Suprapubic skin (tissue), 4 donors: ENCODE data around the gene SERPINA9. TPM values are rescaled to one million over a fixed set of nuclear protein-coding genes. Genes with fewer than 3 reads are reported as not detected.

Experiments
- DNase-seq, 2 donors: peaks; one replicate each; pipeline ENCODE4 v3.0.0-alpha.2; 2019; ENCODE audit warnings: low spot score in 2 of 2
- H3K27ac ChIP-seq: fragments of 200-600 bp; sonication (generic); one replicate; pipeline ENCODE4 v1.5.1; 2019
- H3K27me3 ChIP-seq: fragments of 200-600 bp; sonication (generic); one replicate; pipeline ENCODE4 v1.5.1; 2019
- H3K36me3 ChIP-seq: fragments of 200-600 bp; sonication (generic); one replicate; pipeline ENCODE4 v1.5.1; 2019
- H3K4me1 ChIP-seq: fragments of 200-600 bp; sonication (generic); one replicate; pipeline ENCODE4 v1.5.1; 2019
- H3K4me3 ChIP-seq: fragments of 200-600 bp; sonication (generic); one replicate; pipeline ENCODE4 v1.5.1; 2019; ENCODE audit warnings: mild to moderate bottlenecking
- H3K9me3 ChIP-seq: fragments of 200-600 bp; sonication (generic); one replicate; pipeline ENCODE4 v1.5.1; 2019
- CTCF ChIP-seq, 2 donors: fragments of 200-600 bp in 1 of 2; fragments of 450-650 bp in 1 of 2; sonication (generic) in 1 of 2; IDR thresholded peaks; one replicate each; pipeline ENCODE4 v1.5.1; 2016 to 2019; ENCODE audit warnings: antibody characterized with exemption in 2 of 2, mild to moderate bottlenecking in 1 of 2, moderate library complexity in 1 of 2
- EP300 ChIP-seq: sonication (generic); formaldehyde crosslinking; IDR thresholded peaks from one replicate; pipeline ENCODE4 v1.6.1; 2017; ENCODE audit warnings: antibody characterized with exemption
- POLR2A ChIP-seq, 2 donors: fragments of 450-650 bp; IDR thresholded peaks; one replicate each; pipeline ENCODE4 v1.6.1; 2017; ENCODE audit warnings: antibody characterized with exemption in 2 of 2, mild to moderate bottlenecking in 2 of 2, moderate library complexity in 2 of 2
- POLR2AphosphoS5 ChIP-seq, 3 donors: sonication (generic); formaldehyde crosslinking; IDR thresholded peaks; one replicate each; pipeline ENCODE4 v1.6.1; 2017; ENCODE audit warnings: antibody characterized with exemption in 3 of 3
- WGBS: methylation state at CpG from one replicate; pipeline ENCODE4 v1.1.5; 2018; 5-methylcytosine and 5-hydroxymethylcytosine counted together
- total RNA-seq, 4 donors: library from RNA; depleted of rRNA; stranded (reverse); fragments of >200 nt; gene quantifications; one replicate each; pipeline ENCODE4 v1.1.0, GENCODE V29; 2016

The SERPINA9 gene
- total RNA-seq, 4 donors from 2014 or later: 1.8 to 11.0 (median 6.2) TPM

DNA sequence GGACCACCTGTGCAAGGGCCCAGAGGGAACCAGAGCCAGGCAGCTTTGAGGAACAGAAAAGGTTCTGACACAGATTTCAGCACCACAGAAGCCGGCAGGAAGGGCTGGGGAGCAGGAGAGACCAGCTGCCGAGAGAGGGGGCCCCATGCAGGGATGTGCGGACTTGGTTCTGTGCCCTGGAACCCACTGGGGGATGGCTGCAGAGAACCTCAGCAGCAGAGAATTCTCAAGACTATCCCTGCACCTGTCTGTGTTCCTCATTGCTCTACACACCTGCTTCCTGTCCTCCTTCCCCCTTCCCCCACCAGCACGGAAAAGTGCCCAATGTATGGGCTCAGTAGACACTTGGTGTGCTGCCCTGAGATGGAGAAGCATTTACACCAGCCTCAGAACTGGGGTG is 3.2 kb downstream of the SERPINA9 start:
- peak in 1 of 2 donors; percentile 43 for DNase-seq
- no peaks in the 10 kb centered on the region for H3K4me1 ChIP-seq
- H3K36me3 ChIP-seq: no peaks in the 10 kb centered on the region
- H3K27me3 ChIP-seq: no peaks in the 10 kb centered on the region
- no peak for TF ChIP-seq CTCF (IDR thresholded peaks at IDR 0.05)
- no peak for TF ChIP-seq EP300
- no peak for TF ChIP-seq POLR2A (IDR thresholded peaks at IDR 0.05)
- no peak for TF ChIP-seq POLR2AphosphoS5 (IDR thresholded peaks at IDR 0.05)
- H3K9me3 ChIP-seq: no peaks in the 10 kb centered on the region
- H3K27ac ChIP-seq: no peak overlapping the region
- WGBS: 73% methylated on average over 4 of the region's 4 CpGs
- H3K4me3 ChIP-seq: no peak overlapping the region

GRCh38 chr14:94471045-94471444 is 5.0 kb downstream of the SERPINA9 start:
- no peak for DNase-seq
- Histone ChIP-seq H3K27ac (no peak overlapping the region), H3K9me3 (no peaks in the 10 kb centered on the region), H3K36me3 (no peaks in the 10 kb centered on the region), H3K4me3 (no peak overlapping the region), H3K27me3 (no peaks in the 10 kb centered on the region), H3K4me1 (no peaks in the 10 kb centered on the region)
- TF ChIP-seq POLR2A (IDR thresholded peaks at IDR 0.05) (no peak), POLR2AphosphoS5 (IDR thresholded peaks at IDR 0.05) (no peak), EP300 (no peak), CTCF (IDR thresholded peaks at IDR 0.05) (no peak)
- WGBS: 92% methylated on average over 2 of the region's 2 CpGs

DNA sequence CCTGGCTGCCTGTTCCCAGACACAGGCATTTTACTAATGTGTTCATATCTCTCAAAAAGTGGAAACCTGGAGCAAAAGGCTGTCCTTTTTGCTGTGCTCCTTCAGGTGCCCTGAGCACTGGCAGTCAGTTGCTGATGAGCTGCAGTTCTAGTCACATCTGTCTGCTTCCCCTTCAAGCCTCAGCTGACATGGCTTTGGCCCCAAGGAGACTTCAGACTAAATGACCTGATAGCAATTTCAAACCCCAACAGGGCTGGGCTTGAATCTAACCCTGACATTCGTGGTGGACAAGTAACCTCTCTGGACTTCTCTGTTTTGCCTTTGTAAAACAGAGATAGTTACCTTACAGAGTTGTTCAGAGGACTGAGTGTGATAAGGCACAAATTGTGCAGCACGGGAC is 5.7 kb downstream of the SERPINA9 start:
- Histone ChIP-seq H3K27me3 (no peaks in the 10 kb centered on the region), H3K9me3 (no peaks in the 10 kb centered on the region), H3K36me3 (no peaks in the 10 kb centered on the region), H3K27ac (no peak overlapping the region), H3K4me1 (no peaks in the 10 kb centered on the region), H3K4me3 (no peak overlapping the region)
- TF ChIP-seq EP300: no peak
- TF ChIP-seq POLR2AphosphoS5 (IDR thresholded peaks at IDR 0.05): no peak
- 56% methylated on average over 2 of the region's 2 CpGs for WGBS
- DNase-seq: peak in 1 of 2 donors; percentile 5

DNA sequence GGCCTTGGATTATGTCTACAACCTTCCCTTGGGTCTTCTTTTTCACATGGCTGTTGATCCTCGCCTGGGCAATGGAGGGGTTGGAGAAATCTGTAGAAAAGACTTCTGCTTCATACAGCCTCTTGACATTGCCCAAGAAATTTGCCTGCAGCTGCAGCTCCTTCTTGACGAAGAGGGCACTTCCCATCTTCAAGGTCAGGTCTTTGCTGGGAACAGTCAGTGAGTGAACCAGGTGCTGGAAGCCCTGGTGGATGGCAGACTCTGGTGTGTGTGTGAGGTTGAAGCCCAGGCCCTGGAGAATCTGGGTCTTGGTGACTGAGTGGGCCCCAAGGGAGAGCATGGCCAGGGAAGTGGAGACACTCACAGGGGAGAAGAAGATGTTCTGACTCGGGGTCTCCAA is 6.7 kb downstream of the SERPINA9 start:
- Histone ChIP-seq H3K27me3 (no peaks in the 10 kb centered on the region), H3K36me3 (no peaks in the 10 kb centered on the region), H3K4me1 (no peaks in the 10 kb centered on the region), H3K9me3 (no peaks in the 10 kb centered on the region), H3K27ac (no peak overlapping the region), H3K4me3 (no peak overlapping the region)
- no peak for TF ChIP-seq POLR2AphosphoS5 (IDR thresholded peaks at IDR 0.05)
- TF ChIP-seq POLR2A (IDR thresholded peaks at IDR 0.05): no peak
- TF ChIP-seq CTCF (IDR thresholded peaks at IDR 0.05): no peak
- no peak for TF ChIP-seq EP300
- DNase-seq: peak; percentile 24 to 34
- WGBS: 86% methylated on average over 3 of the region's 3 CpGs

- H3K4me3 ChIP-seq: no peak overlapping the region
- no peaks in the 10 kb centered on the region for H3K4me1 ChIP-seq
- no peaks in the 10 kb centered on the region for H3K36me3 ChIP-seq
- H3K9me3 ChIP-seq: no peaks in the 10 kb centered on the region
- H3K27ac ChIP-seq: no peak overlapping the region
- WGBS: 92% methylated on average over 4 of the region's 4 CpGs
- no peaks in the 10 kb centered on the region for H3K27me3 ChIP-seq
- peak in 1 of 2 donors; percentile 9 for DNase-seq
- no peak for TF ChIP-seq EP300
- TF ChIP-seq CTCF (IDR thresholded peaks at IDR 0.05): no peak
- no peak for TF ChIP-seq POLR2AphosphoS5 (IDR thresholded peaks at IDR 0.05)
- no peak for TF ChIP-seq POLR2A (IDR thresholded peaks at IDR 0.05)
Measured at GRCh38 chr14:94467728-94468520, 8.1 kb downstream of the SERPINA9 start.
